Measurements from ENCODE around the gene PLEKHG4B.
"Not testable (repeated sequence)": the region's sequence is repeated elsewhere in the genome, so short reads cannot be mapped to it uniquely, and the experiment has no call there.

Gene PLEKHG4B
- 0 to 0.10 (median 0) reads per million in 9 experiments for total RNA-seq

- Mint-ChIP-seq H3K4me3 (peak within 1 kb of the TSS in 1 of 2 donors; percentile 57), H3K36me3 (ENCODE audit: insufficient read depth) (no peaks in the 10 kb centered on the region), H3K9me3 (no peaks in the 10 kb centered on the region), H3K27me3 (peaks cover 65 to 89% of the 10 kb centered on the region in 2 donors), H3K4me1 (ENCODE audit: low read depth in 2 of 2) (peaks cover 0 to 7% of the 10 kb centered on the region in 2 donors), H3K27ac (no peak within 1 kb of the TSS)
- no peak for DNase-seq
- no peak for ATAC-seq (replicated peaks)
These were observed at the start of gene PLEKHG4B for GRCh38 chr5:91556-92263. TSS of gene PLEKHG4B (plus strand) at chr5:92168. CDS start at chr5:92232, 64 bp downstream.

- no peaks in the 10 kb centered on the region for H3K4me1 Mint-ChIP-seq (ENCODE audit: low read depth in 2 of 2)
- DNase-seq = no peak
- H3K36me3 Mint-ChIP-seq (ENCODE audit: insufficient read depth) = no peaks in the 10 kb centered on the region
- H3K27ac Mint-ChIP-seq = no peak overlapping the region
- H3K27me3 Mint-ChIP-seq = peaks cover 51 to 66% of the 10 kb centered on the region in 2 donors
- H3K4me3 Mint-ChIP-seq = no peak overlapping the region
- no peaks in the 10 kb centered on the region for H3K9me3 Mint-ChIP-seq
- no peak for ATAC-seq (replicated peaks)
These were observed 49.7 kb upstream of the PLEKHG4B start for GRCh38 chr5:42250-42649.

- Mint-ChIP-seq H3K36me3 (ENCODE audit: insufficient read depth) (peaks cover 3% of the 10 kb centered on the region), H3K27ac (no peak overlapping the region), H3K27me3 (peaks cover 46 to 57% of the 10 kb centered on the region in 2 donors), H3K9me3 (peaks cover 0 to 6% of the 10 kb centered on the region in 2 donors), H3K4me3 (no peak overlapping the region), H3K4me1 (ENCODE audit: low read depth in 2 of 2) (peaks cover 0 to 2% of the 10 kb centered on the region in 2 donors)
- ATAC-seq (replicated peaks) (no peak), DNase-seq (no peak)
These were observed 43.8 kb upstream of the PLEKHG4B start for GRCh38 chr5:48192-48591.

- not testable (repeated sequence) for H3K36me3 Mint-ChIP-seq (ENCODE audit: insufficient read depth); DNase-seq; H3K4me1 Mint-ChIP-seq (ENCODE audit: low read depth in 2 of 2); H3K4me3 Mint-ChIP-seq; ATAC-seq (replicated peaks); H3K27ac Mint-ChIP-seq; H3K9me3 Mint-ChIP-seq
- peaks cover 52 to 66% of the 10 kb centered on the region in 2 donors for H3K27me3 Mint-ChIP-seq
These were observed 42.4 kb upstream of the PLEKHG4B start for GRCh38 chr5:49530-49929.

GRCh38 chr5:49953-50544, 41.9 kb upstream of the PLEKHG4B start:
- DNase-seq (no peak), ATAC-seq (replicated peaks) (no peak)
- peaks cover 2 to 4% of the 10 kb centered on the region in 2 donors for H3K4me1 Mint-ChIP-seq (ENCODE audit: low read depth in 2 of 2)
- no peak overlapping the region for H3K4me3 Mint-ChIP-seq
- H3K27me3 Mint-ChIP-seq = peaks cover 55 to 68% of the 10 kb centered on the region in 2 donors
- peaks cover 0 to 6% of the 10 kb centered on the region in 2 donors for H3K9me3 Mint-ChIP-seq
- H3K36me3 Mint-ChIP-seq (ENCODE audit: insufficient read depth) = peaks cover 3% of the 10 kb centered on the region
- H3K27ac Mint-ChIP-seq = no peak overlapping the region

GRCh38 chr5:50724-51499, 41.1 kb upstream of the PLEKHG4B start:
- ATAC-seq (replicated peaks) (no peak), DNase-seq (no peak)
- H3K27ac Mint-ChIP-seq = no peak overlapping the region

GRCh38 chr5:51500-51823, 40.5 kb upstream of the PLEKHG4B start:
- peaks cover 3% of the 10 kb centered on the region for H3K36me3 Mint-ChIP-seq (ENCODE audit: insufficient read depth)
- no peak overlapping the region for H3K27ac Mint-ChIP-seq
- peaks cover 1 to 10% of the 10 kb centered on the region in 2 donors for H3K9me3 Mint-ChIP-seq
- H3K4me3 Mint-ChIP-seq = no peak overlapping the region
- H3K4me1 Mint-ChIP-seq (ENCODE audit: low read depth in 2 of 2) = peaks cover 4% of the 10 kb centered on the region in 2 donors
- peaks cover 52 to 69% of the 10 kb centered on the region in 2 donors for H3K27me3 Mint-ChIP-seq
- DNase-seq (no peak), ATAC-seq (replicated peaks) (no peak)

More at GRCh38 chr5:50724-51499, 41.1 kb upstream of the PLEKHG4B start:
- Mint-ChIP-seq H3K4me3 (no peak overlapping the region), H3K4me1 (ENCODE audit: low read depth in 2 of 2) (peaks cover 4% of the 10 kb centered on the region in 2 donors), H3K9me3 (peaks cover 0 to 6% of the 10 kb centered on the region in 2 donors), H3K36me3 (ENCODE audit: insufficient read depth) (peaks cover 3% of the 10 kb centered on the region), H3K27me3 (peaks cover 55 to 68% of the 10 kb centered on the region in 2 donors)

- no peak for DNase-seq
- peaks cover 3% of the 10 kb centered on the region for H3K36me3 Mint-ChIP-seq (ENCODE audit: insufficient read depth)
These were observed 38.4 kb upstream of the PLEKHG4B start for GRCh38 chr5:53381-54174.

GRCh38 chr5:54175-54730, 37.7 kb upstream of the PLEKHG4B start:
- Mint-ChIP-seq H3K36me3 (ENCODE audit: insufficient read depth) (peaks cover 3% of the 10 kb centered on the region), H3K9me3 (peaks cover 3 to 14% of the 10 kb centered on the region in 2 donors), H3K4me1 (ENCODE audit: low read depth in 2 of 2) (peaks cover 4% of the 10 kb centered on the region in 2 donors), H3K4me3 (peak overlapping the region; percentile 57 to 61), H3K27ac (no peak overlapping the region), H3K27me3 (peaks cover 39 to 58% of the 10 kb centered on the region in 2 donors)
- no peak for DNase-seq
- ATAC-seq (replicated peaks) = no peak

More at GRCh38 chr5:53381-54174, 38.4 kb upstream of the PLEKHG4B start:
- Mint-ChIP-seq H3K4me1 (ENCODE audit: low read depth in 2 of 2) (peaks cover 4% of the 10 kb centered on the region in 2 donors), H3K4me3 (peak overlapping the region; percentile 57 to 61), H3K9me3 (peaks cover 3 to 14% of the 10 kb centered on the region in 2 donors), H3K27me3 (peaks cover 39 to 61% of the 10 kb centered on the region in 2 donors), H3K27ac (no peak overlapping the region)
- no peak for ATAC-seq (replicated peaks)

GRCh38 chr5:54876-55569, 36.9 kb upstream of the PLEKHG4B start:
- no peak overlapping the region for H3K27ac Mint-ChIP-seq
- peak overlapping the region; percentile 57 to 61 for H3K4me3 Mint-ChIP-seq
- H3K4me1 Mint-ChIP-seq (ENCODE audit: low read depth in 2 of 2) = peaks cover 4% of the 10 kb centered on the region in 2 donors
- H3K9me3 Mint-ChIP-seq = peaks cover 3 to 14% of the 10 kb centered on the region in 2 donors
- H3K36me3 Mint-ChIP-seq (ENCODE audit: insufficient read depth) = no peaks in the 10 kb centered on the region
- peaks cover 39 to 58% of the 10 kb centered on the region in 2 donors for H3K27me3 Mint-ChIP-seq
- DNase-seq = no peak
- ATAC-seq (replicated peaks) = no peak

GRCh38 chr5:56561-57290, 35.2 kb upstream of the PLEKHG4B start:
- Mint-ChIP-seq H3K4me3 (no peak overlapping the region), H3K27me3 (peaks cover 30 to 48% of the 10 kb centered on the region in 2 donors), H3K27ac (no peak overlapping the region), H3K36me3 (ENCODE audit: insufficient read depth) (no peaks in the 10 kb centered on the region), H3K9me3 (peaks cover 3 to 7% of the 10 kb centered on the region in 2 donors), H3K4me1 (ENCODE audit: low read depth in 2 of 2) (peaks cover 4% of the 10 kb centered on the region in 2 donors)
- ATAC-seq (replicated peaks) = no peak
- no peak for DNase-seq

- H3K9me3 Mint-ChIP-seq; H3K4me3 Mint-ChIP-seq; H3K36me3 Mint-ChIP-seq (ENCODE audit: insufficient read depth); H3K27ac Mint-ChIP-seq; DNase-seq; ATAC-seq (replicated peaks); H3K4me1 Mint-ChIP-seq (ENCODE audit: low read depth in 2 of 2): not testable (repeated sequence)
- peaks cover 39 to 52% of the 10 kb centered on the region in 2 donors for H3K27me3 Mint-ChIP-seq
These were observed 31.7 kb upstream of the PLEKHG4B start for GRCh38 chr5:60250-60649.

Measured in effector memory CD8-positive, alpha-beta T cell (primary cell).